MCF 10A (cell line): ENCODE measurements around the gene MYO7B. TPM values are rescaled to one million over a fixed set of nuclear protein-coding genes. Genes with fewer than 3 reads are reported as not detected.

Experiments
- BruUV-seq: library from RNA; stranded (reverse); fragments of 400-500 nt; replicated peaks from 2 replicates; lab custom pipeline; 2021; lab: Mats Ljungman, UMichigan
- CTCF ChIA-PET: fragments of 300-600 bp; sonication (Branson Sonifier 250); formaldehyde crosslinking; extraction: SDS; loops from one replicate; lab custom pipeline; 2021; ENCODE audit warnings: antibody characterized with exemption, inconsistent platforms; lab: Yijun Ruan, JAX
- POLR2A ChIA-PET: fragments of 300-600, 350-650 bp; sonication (Branson Sonifier 250); formaldehyde crosslinking; extraction: SDS; loops from one replicate; lab custom pipeline; 2020; ENCODE audit warnings: antibody characterized with exemption, inconsistent platforms; lab: Yijun Ruan, JAX
- DNase-seq: peaks from one replicate; pipeline ENCODE4 v3.0.0-alpha.2; 2018; ENCODE audit not compliant: unreplicated experiment
- H3K27ac Mint-ChIP-seq: one replicate; pipeline ENCODE4 v1.8.0; 2022; ENCODE audit warnings: mild to moderate bottlenecking, low read depth, mixed read lengths; ENCODE audit not compliant: unreplicated experiment
- H3K27me3 Mint-ChIP-seq: one replicate; pipeline ENCODE4 v1.8.0; 2022; ENCODE audit warnings: mixed read lengths; ENCODE audit not compliant: insufficient read depth, unreplicated experiment
- H3K36me3 Mint-ChIP-seq: one replicate; pipeline ENCODE4 v1.8.0; 2022; ENCODE audit warnings: mild to moderate bottlenecking, moderate library complexity, mixed read lengths; ENCODE audit not compliant: insufficient read depth, unreplicated experiment
- H3K4me1 Mint-ChIP-seq: one replicate; pipeline ENCODE4 v1.8.0; 2022; ENCODE audit warnings: mixed read lengths; ENCODE audit not compliant: insufficient read depth, unreplicated experiment
- H3K4me3 Mint-ChIP-seq: one replicate; pipeline ENCODE4 v1.8.0; 2022; ENCODE audit warnings: mild to moderate bottlenecking, moderate library complexity, mixed read lengths; ENCODE audit not compliant: unreplicated experiment
- H3K9me3 Mint-ChIP-seq: one replicate; pipeline ENCODE4 v1.8.0; 2022; ENCODE audit warnings: mixed read lengths; ENCODE audit not compliant: unreplicated experiment
- CTCF ChIP-seq: fragments of 200-600 bp; IDR thresholded peaks from one replicate; pipeline ENCODE4 v1.8.0; 2022; ENCODE audit warnings: antibody characterized with exemption, mild to moderate bottlenecking; ENCODE audit not compliant: unreplicated experiment
- intact Hi-C: fragments of 100-400 bp; cut with micrococcal nuclease; formaldehyde crosslinking; loops from 2 replicates; pipeline ENCODE4 v1.14.1; 2022
- total RNA-seq: library from RNA; stranded (reverse); gene quantifications from 2 replicates; pipeline ENCODE4 v1.2.3, GENCODE V29; 2022

MYO7B gene
- total RNA-seq, 1 experiment from 2014 or later = not detected

GRCh38 chr2:127604986-127605385, 69.5 kb downstream of the MYO7B start:
- ChIA-PET POLR2A (no interaction called here), CTCF (no interaction called here)

DNA sequence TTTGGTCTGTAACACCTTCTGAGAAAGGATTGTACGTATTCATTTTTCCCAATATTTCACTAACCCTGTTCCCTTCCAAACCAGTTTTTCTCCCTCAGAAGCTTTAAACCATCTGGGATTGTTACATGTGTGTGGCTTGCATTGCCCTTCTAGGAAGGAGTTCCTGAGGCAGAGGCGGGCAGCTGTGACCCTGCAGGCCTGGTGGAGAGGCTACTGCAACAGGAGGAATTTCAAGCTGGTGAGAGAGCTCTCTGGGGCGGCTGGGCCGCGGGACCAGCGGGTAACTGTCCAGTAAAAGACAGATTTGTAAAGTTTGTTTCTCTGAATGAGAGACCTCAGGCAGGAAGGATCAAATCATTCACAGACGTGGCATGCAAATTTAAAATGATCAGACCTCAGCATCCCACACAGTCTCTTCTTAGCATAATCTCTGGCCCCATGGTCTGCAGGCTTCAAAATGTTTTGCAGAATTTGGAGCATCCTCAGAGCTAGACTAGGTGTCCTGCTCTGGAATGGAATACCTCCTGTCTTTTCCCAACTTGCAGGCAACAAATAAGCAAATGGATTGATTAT, 70.3 kb downstream of the MYO7B start:
- H3K36me3 Mint-ChIP-seq = no peaks in the 10 kb centered on the region
- CTCF ChIA-PET = interaction anchor here (0.6 kb wide), 1 partner anchor 15 kb away, joined by 3 read pairs; no protein-coding TSS in a partner anchor

More at GRCh38 chr2:127604986-127605385, 69.5 kb downstream of the MYO7B start:
- H3K9me3 Mint-ChIP-seq = peaks cover 12% of the 10 kb centered on the region
- H3K4me3 Mint-ChIP-seq = no peak overlapping the region
- no TSS peak for BruUV-seq
- no peaks in the 10 kb centered on the region for H3K36me3 Mint-ChIP-seq
- TF ChIP-seq CTCF = no peak
- intact Hi-C loops = no loop called here
- no peak for DNase-seq
- H3K27ac Mint-ChIP-seq = no peak overlapping the region
- no peaks in the 10 kb centered on the region for H3K27me3 Mint-ChIP-seq
- no peaks in the 10 kb centered on the region for H3K4me1 Mint-ChIP-seq

DNA sequence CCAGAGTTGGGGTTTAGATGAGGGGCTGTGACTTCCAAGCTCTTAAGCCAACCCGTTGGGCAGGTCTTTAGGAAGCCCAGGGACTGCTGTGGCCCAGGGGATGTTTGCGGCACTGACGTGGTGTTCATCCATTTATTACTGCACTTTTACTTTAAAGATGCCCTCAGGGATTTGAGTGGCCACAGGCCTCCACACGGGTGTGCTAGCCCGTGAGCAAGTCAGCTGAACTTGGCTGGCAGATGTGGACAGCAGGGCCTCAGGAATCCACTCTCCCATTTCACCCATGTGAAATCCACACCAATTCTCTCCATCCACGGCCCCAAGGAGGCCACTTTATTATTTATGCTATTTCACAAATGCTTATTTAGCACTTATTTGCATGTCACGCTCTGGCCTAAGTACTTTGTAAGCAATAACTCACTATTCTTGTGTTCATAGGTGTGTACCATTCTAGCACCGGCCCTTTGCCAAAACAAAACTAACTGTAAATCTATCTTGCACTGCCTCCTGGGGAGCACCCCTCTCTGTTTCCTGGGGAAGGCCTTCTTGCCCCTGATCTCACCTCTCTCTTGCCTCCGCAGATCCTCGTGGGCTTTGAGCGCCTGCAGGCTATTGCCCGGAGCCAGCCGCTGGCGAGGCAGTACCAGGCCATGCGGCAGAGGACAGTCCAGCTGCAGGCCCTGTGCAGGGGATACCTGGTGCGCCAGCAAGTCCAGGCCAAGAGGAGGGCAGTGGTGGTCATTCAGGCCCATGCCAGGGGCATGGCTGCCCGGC, 71.3 kb downstream of the MYO7B start:
- Mint-ChIP-seq H3K27ac (no peak overlapping the region), H3K4me3 (no peak overlapping the region), H3K9me3 (peaks cover 5% of the 10 kb centered on the region), H3K4me1 (no peaks in the 10 kb centered on the region), H3K27me3 (no peaks in the 10 kb centered on the region), H3K36me3 (no peaks in the 10 kb centered on the region)
- intact Hi-C loops = no loop called here
- no peak for DNase-seq
- no peak for TF ChIP-seq CTCF
- CTCF ChIA-PET = interaction anchor here (0.5 to 0.6 kb wide), 2 partner anchors 16 to 539 kb away, joined by 3 read pairs; no protein-coding TSS in a partner anchor
- BruUV-seq = no TSS peak
- POLR2A ChIA-PET = no interaction called here

More for the DNA sequence above, 70.3 kb downstream of the MYO7B start:
- TF ChIP-seq CTCF = no peak
- no peak for DNase-seq
- no peak overlapping the region for H3K4me3 Mint-ChIP-seq
- H3K4me1 Mint-ChIP-seq = no peaks in the 10 kb centered on the region
- no peaks in the 10 kb centered on the region for H3K27me3 Mint-ChIP-seq
- peaks cover 12% of the 10 kb centered on the region for H3K9me3 Mint-ChIP-seq
- no TSS peak for BruUV-seq
- intact Hi-C loops = no loop called here
- no peak overlapping the region for H3K27ac Mint-ChIP-seq
- POLR2A ChIA-PET = no interaction called here

DNA sequence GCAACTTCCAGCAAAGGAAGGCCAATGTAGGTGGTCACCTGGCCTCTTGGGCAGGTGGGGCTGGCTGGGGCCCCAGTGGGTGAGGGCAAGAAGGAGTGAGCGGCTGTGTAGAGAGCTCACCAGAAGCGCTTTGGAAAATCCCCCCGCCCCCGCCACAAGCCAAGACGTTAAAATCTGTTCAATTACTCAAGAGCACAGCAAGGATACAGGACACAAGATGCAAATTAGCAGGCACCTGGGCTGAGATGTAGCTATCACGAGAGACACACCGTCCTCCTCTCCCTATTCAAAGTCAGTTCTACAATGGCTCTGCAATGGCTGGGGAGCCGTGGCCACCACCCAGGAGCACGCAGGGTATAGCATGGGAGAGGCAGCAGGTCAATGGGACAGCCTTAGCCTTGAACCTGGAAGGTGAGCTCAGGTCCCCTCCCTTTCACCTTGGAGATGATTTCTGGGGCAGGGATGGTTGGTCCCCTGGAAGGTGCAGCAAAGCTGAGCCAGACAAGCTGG, 72.0 kb downstream of the MYO7B start:
- POLR2A ChIA-PET = no interaction called here
- CTCF ChIA-PET = interaction anchor here (0.5 to 0.8 kb wide), 3 partner anchors 8 to 540 kb away, joined by 3 read pairs; no protein-coding TSS in a partner anchor
- Mint-ChIP-seq H3K27me3 (no peaks in the 10 kb centered on the region), H3K4me3 (no peak overlapping the region), H3K4me1 (no peaks in the 10 kb centered on the region), H3K27ac (no peak overlapping the region), H3K9me3 (no peaks in the 10 kb centered on the region), H3K36me3 (no peaks in the 10 kb centered on the region)
- no TSS peak for BruUV-seq
- TF ChIP-seq CTCF = no peak
- intact Hi-C loops = no loop called here
- no peak for DNase-seq
